ENCODE results near the gene SLC4A5. TPM values are rescaled to one million over a fixed set of nuclear protein-coding genes. Genes with fewer than 3 reads are reported as not detected.

SLC4A5 gene
- total RNA-seq, 1 donor from 2014 or later, result under 0.01 TPM

GRCh38 chr2:74168739-74169138 lies 174.5 kb downstream of the SLC4A5 start:
- no peak for DNase-seq (ENCODE audit: low read depth in 2 of 2)

Other genes with a start within 250 kb of the SLC4A5 start
- gene BOLA3, start 195.5 kb downstream of the SLC4A5 start, total RNA-seq, result 12.1 and 19.4 TPM in 2 replicates
- 79.6 and 84.6 TPM in 2 replicates for gene MOB1A, start 164.5 kb downstream of the SLC4A5 start, total RNA-seq
- gene MTHFD2, start 144.8 kb downstream of the SLC4A5 start, total RNA-seq, result 42.0 and 46.8 TPM in 2 replicates
- 105 and 136 TPM in 2 replicates for gene DCTN1, start 36.9 kb upstream of the SLC4A5 start, total RNA-seq
- under 0.01 and 0.13 TPM in 2 replicates for gene C2orf81, start 78.2 kb upstream of the SLC4A5 start, total RNA-seq
- 36.7 and 37.6 TPM in 2 replicates for gene WDR54, start 78.3 kb upstream of the SLC4A5 start, total RNA-seq
- 18.0 and 32.9 TPM in 2 replicates for gene RTKN, start 98.5 kb upstream of the SLC4A5 start, total RNA-seq
- 4.1 and 7.1 TPM in 2 replicates for gene INO80B, start 111.7 kb upstream of the SLC4A5 start, total RNA-seq
- gene WBP1, start 115.0 kb upstream of the SLC4A5 start, total RNA-seq, result 35.3 and 49.9 TPM in 2 replicates
- 40.4 and 57.1 TPM in 2 replicates for gene MOGS, start 122.0 kb upstream of the SLC4A5 start, total RNA-seq
- gene MRPL53, start 129.3 kb upstream of the SLC4A5 start, total RNA-seq, result 27.3 and 31.3 TPM in 2 replicates
- gene CCDC142, start 139.6 kb upstream of the SLC4A5 start, total RNA-seq, result 9.1 and 13.1 TPM in 2 replicates
- gene TTC31, start 139.7 kb upstream of the SLC4A5 start, total RNA-seq, result 5.3 and 7.3 TPM in 2 replicates
- gene LBX2, start 156.2 kb upstream of the SLC4A5 start, total RNA-seq, result 0.39 and 0.51 TPM in 2 replicates
- gene PCGF1, start 164.3 kb upstream of the SLC4A5 start, total RNA-seq, result 8.1 and 11.0 TPM in 2 replicates
- not detected in 2 replicates for gene TLX2, start 171.0 kb upstream of the SLC4A5 start, total RNA-seq
- gene DQX1, start 182.8 kb upstream of the SLC4A5 start, total RNA-seq, result under 0.01 TPM in 1 of 2 replicates, not detected in the other
- 84.3 and 113 TPM in 2 replicates for gene AUP1, start 186.3 kb upstream of the SLC4A5 start, total RNA-seq
- 40.3 and 51.7 TPM in 2 replicates for gene HTRA2, start 186.5 kb upstream of the SLC4A5 start, total RNA-seq
- gene LOXL3, start 210.5 kb upstream of the SLC4A5 start, total RNA-seq, result 0.77 and 2.0 TPM in 2 replicates
- gene DOK1, start 211.3 kb upstream of the SLC4A5 start, total RNA-seq, result 20.9 and 27.1 TPM in 2 replicates